Thymus (tissue), 11 donors: ENCODE measurements around the gene TTL. TPM values are rescaled to one million over a fixed set of nuclear protein-coding genes. Genes with fewer than 3 reads are reported as not detected.
"Not testable (repeated sequence)": the region's sequence is repeated elsewhere in the genome, so short reads cannot be mapped to it uniquely, and the experiment has no call there.

Experiments used
- DNase-seq, 9 donors: peaks; one replicate each; pipeline ENCODE4 v3.0.0-alpha.2; 2013; ENCODE audit warnings: low spot score in 9 of 9, low read depth in 6 of 9, missing footprints in 1 of 9
- H3K27ac ChIP-seq, 2 donors: one replicate each; pipeline ENCODE4 v1.5.1; 2013; ENCODE audit warnings: control low read depth in 1 of 2, low read depth in 1 of 2, low read length in 1 of 2, mild to moderate bottlenecking in 1 of 2, moderate library complexity in 1 of 2
- H3K27me3 ChIP-seq, 2 donors: one replicate each; pipeline ENCODE4 v1.5.1; 2013; ENCODE audit warnings: low read length in 1 of 2; ENCODE audit not compliant: control insufficient read depth in 2 of 2, insufficient read depth in 1 of 2
- H3K36me3 ChIP-seq, 2 donors: one replicate each; pipeline ENCODE4 v1.5.1; 2013; ENCODE audit warnings: low read length in 1 of 2, mild to moderate bottlenecking in 1 of 2, moderate library complexity in 1 of 2; ENCODE audit not compliant: control insufficient read depth in 2 of 2, insufficient read depth in 2 of 2
- H3K4me1 ChIP-seq, 2 donors: one replicate each; pipeline ENCODE4 v1.5.1; 2013; ENCODE audit warnings: low read length in 2 of 2; ENCODE audit not compliant: control insufficient read depth in 2 of 2, insufficient read depth in 2 of 2
- H3K4me3 ChIP-seq, 2 donors: one replicate each; pipeline ENCODE4 v1.5.1; 2013; ENCODE audit warnings: low read length in 2 of 2, control low read depth in 1 of 2, mild to moderate bottlenecking in 1 of 2
- H3K9me3 ChIP-seq, 2 donors: one replicate each; pipeline ENCODE4 v1.5.1; 2013; ENCODE audit warnings: low read length in 1 of 2, mild to moderate bottlenecking in 1 of 2; ENCODE audit not compliant: control insufficient read depth in 2 of 2, insufficient read depth in 1 of 2
- WGBS: extraction: QIAGEN DNeasy Blood & Tissue Kit; methylation state at CpG from one replicate; pipeline ENCODE4 v1.1.7; 2013; 5-methylcytosine and 5-hydroxymethylcytosine counted together
- polyA plus RNA-seq: library from polyadenylated mRNA; stranded (reverse); fragments of 200-250 nt; gene quantifications from one replicate; pipeline ENCODE4 v1.2.3, GENCODE V29; 2013
- total RNA-seq: library from RNA; stranded (reverse); fragments of 120-200 nt; gene quantifications from one replicate; pipeline ENCODE4 v1.2.4, GENCODE V29; 2013
- donor health status: healthy.

The TTL gene
- total and polyA plus RNA-seq, 2 donors = 13.5 to 18.7 TPM

DNA sequence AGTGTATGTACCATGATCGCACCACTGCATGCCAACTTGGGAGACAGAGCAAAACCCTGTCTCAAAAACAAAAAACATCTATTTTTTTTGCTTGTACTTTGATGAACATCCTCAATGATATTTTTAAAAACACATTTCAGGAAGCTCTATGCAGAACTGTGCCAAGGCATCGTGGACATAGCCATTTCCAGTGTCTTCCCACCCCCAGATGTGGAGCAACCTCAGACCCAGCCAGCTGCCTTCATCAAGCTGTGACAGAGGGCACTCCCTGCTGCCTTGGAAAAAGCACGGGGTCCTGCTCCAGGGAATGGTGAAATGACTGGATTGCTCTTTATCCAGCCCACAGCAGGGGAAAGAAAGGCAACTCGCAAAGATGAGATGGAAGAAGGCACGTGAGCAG, 46.6 kb downstream of the TTL start:
- Histone ChIP-seq H3K36me3 (peaks cover 30% of the 10 kb centered on the region in 2 donors), H3K27ac (no peak overlapping the region), H3K4me1 (no peaks in the 10 kb centered on the region), H3K4me3 (no peak overlapping the region), H3K9me3 (no peaks in the 10 kb centered on the region), H3K27me3 (no peaks in the 10 kb centered on the region)
- 97% methylated on average over 5 of the region's 5 CpGs for WGBS
- DNase-seq = no peak

DNA sequence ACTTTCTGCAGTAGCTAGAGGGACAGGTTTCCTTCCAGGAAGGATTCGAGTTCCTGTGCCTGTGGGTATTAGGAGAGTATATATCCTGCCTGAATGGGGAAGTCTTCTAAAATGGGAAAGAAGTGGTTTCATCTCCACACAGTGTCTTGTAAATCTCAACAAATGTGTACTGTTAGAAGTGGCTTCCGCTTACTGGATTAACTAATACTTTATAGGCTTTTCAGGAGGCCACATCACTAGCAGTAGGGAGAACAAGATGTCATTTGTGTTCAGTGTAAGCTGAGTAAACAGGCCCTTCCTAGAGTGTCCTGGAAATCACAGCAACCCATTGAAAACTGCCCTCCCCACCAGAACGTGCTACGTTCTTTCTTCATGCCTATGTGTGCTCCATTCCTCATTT, 47.8 kb downstream of the TTL start:
- H3K27ac ChIP-seq = no peak overlapping the region
- H3K4me1 ChIP-seq = no peaks in the 10 kb centered on the region
- no peak for DNase-seq
- 80% methylated on average over 4 of the region's 4 CpGs for WGBS
- no peaks in the 10 kb centered on the region for H3K9me3 ChIP-seq
- H3K27me3 ChIP-seq = no peaks in the 10 kb centered on the region
- H3K4me3 ChIP-seq = no peak overlapping the region
- H3K36me3 ChIP-seq = peaks cover 29 to 30% of the 10 kb centered on the region in 2 donors

DNA sequence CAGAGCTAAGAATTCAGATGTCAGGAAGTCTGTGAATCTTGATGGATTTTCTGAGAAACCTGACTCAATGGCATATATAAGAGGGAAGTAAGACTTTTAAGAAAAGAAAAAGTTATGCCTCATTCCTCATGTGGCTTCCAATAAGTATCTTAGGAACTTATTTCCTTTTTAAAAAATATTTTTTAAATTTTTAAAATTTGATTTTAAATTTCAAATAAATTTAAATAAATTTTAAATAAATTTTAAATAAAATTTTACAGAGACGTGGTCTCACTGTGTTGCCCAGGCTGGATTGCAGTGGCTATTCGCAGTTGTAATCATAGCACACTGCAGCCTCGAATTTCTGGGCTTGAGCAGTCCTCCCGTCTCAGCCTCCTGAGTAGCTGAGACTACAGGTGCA, 48.8 kb downstream of the TTL start:
- H3K27ac ChIP-seq = no peak overlapping the region
- WGBS = 99% methylated on average over 4 of the region's 4 CpGs
- H3K9me3 ChIP-seq = no peaks in the 10 kb centered on the region
- no peak for DNase-seq
- H3K4me1 ChIP-seq = no peaks in the 10 kb centered on the region
- H3K36me3 ChIP-seq = peaks cover 29 to 30% of the 10 kb centered on the region in 2 donors
- no peak overlapping the region for H3K4me3 ChIP-seq
- no peaks in the 10 kb centered on the region for H3K27me3 ChIP-seq

DNA sequence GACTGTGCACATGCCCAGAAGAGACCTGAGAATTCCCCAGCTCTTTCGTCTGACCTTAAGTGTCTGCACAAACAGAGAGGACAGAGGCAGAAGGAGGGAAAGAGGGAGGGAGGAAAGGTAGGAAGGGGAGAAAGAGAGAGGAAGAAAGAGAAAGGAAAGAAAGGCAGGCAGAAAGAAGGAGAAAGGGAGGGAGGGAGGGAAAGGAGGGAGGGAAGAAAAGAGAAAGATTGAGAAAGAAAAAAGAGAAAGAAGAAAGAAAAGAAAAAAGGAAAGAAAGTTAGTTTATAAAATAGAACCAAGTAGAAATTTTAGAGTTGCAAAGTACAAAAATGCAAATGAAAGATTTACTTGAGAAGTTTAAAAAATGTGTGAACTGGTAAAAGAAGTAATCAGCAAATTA, 52.9 kb downstream of the TTL start:
- Histone ChIP-seq H3K4me3 (no peak overlapping the region), H3K36me3 (peaks cover 14 to 17% of the 10 kb centered on the region in 2 donors), H3K9me3 (no peaks in the 10 kb centered on the region), H3K27ac (no peak overlapping the region), H3K4me1 (no peaks in the 10 kb centered on the region), H3K27me3 (no peaks in the 10 kb centered on the region)
- WGBS = 89% methylated on average over 1 of the region's 1 CpG
- no peak for DNase-seq

DNA sequence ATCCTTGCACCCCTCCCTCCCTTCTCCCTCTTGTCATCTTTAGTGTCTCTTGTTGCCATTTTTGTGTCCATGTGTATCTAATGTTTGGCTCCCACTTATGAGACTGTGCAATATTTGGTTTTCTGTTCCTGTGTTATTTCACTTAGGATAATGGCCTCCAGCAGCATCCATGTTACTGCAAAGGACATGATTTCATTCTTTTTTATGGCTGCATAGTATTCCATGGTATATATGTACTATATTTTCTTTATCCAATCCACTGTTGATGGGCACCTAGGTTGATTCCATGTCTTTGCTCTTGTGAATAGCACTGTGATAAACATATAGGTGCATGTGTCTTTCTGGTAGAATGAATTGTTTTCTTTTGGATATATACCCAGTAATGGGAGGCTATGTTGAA, 54.7 kb downstream of the TTL start:
- not testable (repeated sequence) for DNase-seq, H3K4me1 ChIP-seq, H3K4me3 ChIP-seq, H3K27ac ChIP-seq, H3K9me3 ChIP-seq, H3K27me3 ChIP-seq, H3K36me3 ChIP-seq

DNA sequence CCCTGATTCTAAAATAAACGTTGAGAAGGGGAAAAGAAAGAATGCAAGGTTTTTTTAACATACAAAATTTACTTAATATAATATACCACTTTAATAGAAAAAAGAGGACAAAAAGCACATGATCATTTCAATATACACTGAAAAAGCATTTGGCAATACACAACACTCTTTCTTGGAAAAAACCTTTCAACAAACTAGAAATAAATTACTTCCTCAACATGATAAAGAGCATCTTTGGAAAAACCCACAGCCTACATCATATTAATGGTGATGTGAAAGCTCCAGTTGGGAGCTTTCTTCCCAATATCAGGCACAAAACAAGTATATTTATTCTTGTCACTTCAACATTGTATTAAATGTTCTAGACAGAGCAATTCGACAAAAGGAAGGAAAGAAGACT, 57.4 kb downstream of the TTL start:
- Histone ChIP-seq H3K4me1 (peaks cover 5 to 17% of the 10 kb centered on the region in 2 donors), H3K27me3 (no peaks in the 10 kb centered on the region), H3K27ac (no peak overlapping the region), H3K4me3 (no peak overlapping the region), H3K36me3 (no peaks in the 10 kb centered on the region), H3K9me3 (peaks cover 0 to 5% of the 10 kb centered on the region in 2 donors)
- 90% methylated on average over 2 of the region's 2 CpGs for WGBS
- no peak for DNase-seq

DNA sequence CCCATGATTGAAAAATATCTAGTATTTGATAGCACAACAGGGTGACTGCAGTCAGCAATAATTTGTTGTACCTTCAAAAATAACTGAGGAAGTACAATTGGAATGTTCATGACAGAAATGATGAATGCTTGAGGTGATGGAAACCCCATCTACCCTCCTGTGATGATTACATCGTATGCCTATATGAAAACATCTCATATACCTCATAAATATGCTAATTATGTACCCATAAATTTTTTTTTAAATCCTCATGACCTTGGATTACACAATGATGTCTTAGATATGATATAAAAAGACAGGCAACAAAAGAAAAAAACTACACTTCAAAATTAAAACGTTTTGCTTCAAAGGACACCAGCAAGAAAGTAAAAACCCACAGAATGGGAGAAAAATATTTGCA, 59.0 kb downstream of the TTL start:
- Histone ChIP-seq H3K4me1 (peaks cover 5 to 17% of the 10 kb centered on the region in 2 donors), H3K27me3 (no peaks in the 10 kb centered on the region), H3K27ac (no peak overlapping the region), H3K9me3 (peaks cover 0 to 5% of the 10 kb centered on the region in 2 donors), H3K4me3 (no peak overlapping the region), H3K36me3 (peaks cover 0 to under 1% of the 10 kb centered on the region in 2 donors)
- DNase-seq = no peak
- 14% methylated on average over 2 of the region's 2 CpGs for WGBS

DNA sequence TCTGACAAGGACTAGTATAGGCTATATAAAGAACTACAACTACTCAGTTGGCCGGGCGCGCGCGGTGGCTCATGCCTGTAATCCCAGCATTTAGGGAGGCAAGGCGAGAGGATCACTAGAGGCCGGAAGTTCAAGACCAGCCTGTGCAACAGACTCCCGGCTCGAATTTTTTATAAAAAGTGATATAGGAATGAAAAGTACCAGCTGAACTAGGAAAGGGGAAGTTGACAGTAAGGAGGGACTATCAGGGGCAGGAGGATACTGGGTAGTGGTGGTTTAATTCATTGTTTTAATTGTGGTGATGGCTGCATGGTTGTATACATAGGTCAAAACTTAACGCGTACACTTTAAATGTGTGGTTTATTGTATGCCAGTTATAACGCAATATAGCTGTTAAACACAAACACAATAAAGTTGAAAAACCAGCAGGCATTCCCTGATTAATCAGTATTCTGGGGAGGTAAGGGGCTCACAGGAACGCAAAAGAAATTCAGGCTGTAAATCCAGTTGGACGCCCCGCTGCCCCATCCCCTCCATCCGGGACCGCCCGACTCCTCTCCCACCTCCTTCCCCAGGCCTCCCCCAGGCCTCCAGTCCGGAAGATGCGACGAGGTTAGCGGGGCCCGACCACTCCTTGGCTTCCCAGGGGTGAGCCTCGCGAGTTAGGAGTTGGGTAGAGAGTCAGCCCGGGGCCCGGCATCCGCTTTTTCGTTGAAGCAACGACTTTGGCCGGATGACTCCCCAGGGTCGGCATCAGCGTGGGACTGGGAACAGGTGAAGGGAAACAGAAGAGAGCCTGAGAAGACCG, 59.6 kb downstream of the TTL start:
- Histone ChIP-seq H3K27ac (peak overlapping the region; percentile 81 to 87), H3K27me3 (no peaks in the 10 kb centered on the region), H3K36me3 (peaks cover 0 to 4% of the 10 kb centered on the region in 2 donors), H3K4me1 (peaks cover 5 to 17% of the 10 kb centered on the region in 2 donors), H3K4me3 (peak overlapping the region; percentile 83 to 84), H3K9me3 (peaks cover 0 to 5% of the 10 kb centered on the region in 2 donors)
- 4% methylated on average over 34 of the region's 34 CpGs for WGBS
- peak in 3 of 9 donors; percentile 58 to 78 (median 74) for DNase-seq

DNA sequence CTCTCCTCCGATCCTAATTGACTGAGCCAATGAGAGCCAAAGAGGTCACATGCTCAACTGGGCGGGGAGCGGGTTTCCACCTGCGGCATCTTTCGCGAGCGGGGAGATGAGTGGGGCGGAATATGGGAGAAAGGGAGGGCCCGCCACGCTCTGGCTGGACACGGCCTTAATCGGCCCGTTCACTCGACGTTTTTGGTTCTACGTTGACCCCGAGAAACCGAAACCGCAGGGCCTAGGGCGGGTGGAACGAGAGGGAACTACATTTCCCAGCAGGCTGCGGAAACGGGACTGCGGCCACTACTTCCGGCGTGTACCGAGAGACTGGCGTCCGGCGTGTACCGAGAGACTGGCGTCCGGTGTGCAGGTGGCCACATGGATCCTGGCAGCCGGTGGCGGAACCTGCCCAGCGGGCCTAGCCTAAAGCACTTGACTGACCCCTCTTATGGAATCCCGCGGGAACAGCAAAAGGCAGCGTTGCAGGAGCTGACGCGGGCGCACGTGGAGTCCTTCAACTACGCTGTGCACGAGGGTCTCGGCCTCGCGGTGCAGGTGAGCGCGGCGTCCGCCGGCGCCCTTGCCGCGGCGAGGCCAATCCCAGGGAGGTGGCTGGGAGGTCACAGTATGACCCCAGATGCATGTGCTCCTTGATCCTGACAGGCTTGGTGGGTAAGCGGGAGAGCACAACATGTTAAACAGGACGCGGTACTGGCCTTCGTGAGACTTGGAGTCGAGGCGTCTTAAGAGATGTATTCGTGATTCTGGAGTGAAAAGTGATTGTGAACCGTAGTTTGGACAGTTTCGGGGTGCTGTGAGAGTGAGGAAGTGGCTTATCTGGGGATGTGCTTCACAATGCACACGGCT, 60.4 kb downstream of the TTL start, which contains the start of gene POLR1B:
POLR1B (plus strand) TSS at position 343 of the 861 bp plus-strand sequence; CDS start at position 373, 30 bp downstream.
- peaks cover 0 to 11% of the 10 kb centered on the region in 2 donors for H3K36me3 ChIP-seq
- DNase-seq = peak; percentile 55 to 91 (median 73)
- H3K27ac ChIP-seq = peak within 1 kb of the TSS; percentile 81 to 87
- under 1% methylated on average over 67 of the region's 67 CpGs for WGBS
- H3K4me1 ChIP-seq = peaks cover 5 to 17% of the 10 kb centered on the region in 2 donors
- H3K9me3 ChIP-seq = peaks cover 0 to 5% of the 10 kb centered on the region in 2 donors
- H3K4me3 ChIP-seq = peak within 1 kb of the TSS; percentile 83 to 84
- no peaks in the 10 kb centered on the region for H3K27me3 ChIP-seq
